HT-29 (cell line): Measurements from ENCODE around the gene RASGRP3. TPM values are rescaled to one million over a fixed set of nuclear protein-coding genes. Genes with fewer than 3 reads are reported as not detected.

Experiments used
- DNase-seq: peaks from one replicate; pipeline ENCODE4 v3.0.0-alpha.2; 2015; ENCODE audit warnings: low spot score
- total RNA-seq: library from RNA; depleted of rRNA; stranded (reverse); fragments of >200 nt; shearing (Covaris generic); gene quantifications from 2 replicates; pipeline ENCODE4 v1.2.3, GENCODE V29; 2014

The RASGRP3 gene
- total RNA-seq, 1 experiment from 2014 or later = 0.41 TPM

DNA sequence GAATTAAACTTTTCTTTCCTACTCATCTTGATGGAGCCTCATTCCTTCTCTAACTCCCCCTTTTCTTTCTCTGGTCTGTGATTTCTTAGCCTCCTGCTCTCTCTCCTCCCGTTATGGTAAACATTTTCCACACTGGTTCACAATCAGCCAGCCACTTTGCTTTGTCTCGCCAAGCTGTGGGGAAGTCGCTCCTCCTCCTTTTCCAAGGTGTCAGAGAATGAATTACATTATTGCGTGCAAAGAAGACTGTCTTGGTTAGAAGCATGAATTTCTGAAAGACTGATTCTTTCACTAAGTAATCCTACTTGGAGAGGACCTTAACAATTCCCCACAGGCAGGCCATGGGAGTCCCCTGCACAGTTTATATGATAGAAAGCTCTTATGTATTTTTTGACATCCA lies 46.1 kb downstream of the RASGRP3 start:
- no peak for DNase-seq

DNA sequence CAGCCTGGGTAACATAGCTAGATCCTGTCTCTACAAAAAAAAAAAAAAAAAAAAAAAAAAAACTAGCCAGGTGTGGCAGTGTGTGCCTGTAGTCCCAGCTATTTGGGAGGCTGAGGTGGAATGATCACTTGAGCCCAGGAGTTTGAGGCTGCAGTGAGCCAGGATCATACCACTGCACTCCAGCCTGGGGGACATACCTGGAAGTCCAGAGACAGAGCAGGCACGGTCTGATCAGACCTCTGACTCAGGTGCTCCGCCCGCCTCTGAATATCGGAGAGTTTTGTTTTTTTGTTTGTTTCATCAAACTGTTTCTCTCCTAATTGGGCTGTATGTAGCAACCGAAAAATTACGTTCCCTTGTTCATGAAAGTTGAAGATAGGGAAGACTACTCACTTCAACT lies 49.2 kb downstream of the RASGRP3 start:
- no peak for DNase-seq

DNA sequence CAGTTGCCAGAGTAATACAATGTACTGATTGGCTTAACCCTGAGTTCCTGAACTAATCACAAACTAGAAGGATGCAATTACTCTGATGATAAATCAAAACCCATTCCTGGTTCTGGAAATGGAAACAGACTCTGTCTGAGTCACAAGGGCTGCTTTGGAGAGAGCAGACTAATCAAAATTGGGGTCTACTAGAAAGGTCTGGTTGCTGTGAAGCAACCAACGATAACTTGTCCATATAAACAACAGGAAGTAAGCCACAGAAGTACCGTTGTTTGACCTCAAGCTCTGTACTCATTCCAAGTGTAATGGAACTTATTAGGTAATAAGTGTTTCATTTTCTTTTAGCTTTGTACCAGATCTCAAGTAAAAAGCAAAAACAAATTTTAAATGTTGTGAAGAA lies 49.7 kb downstream of the RASGRP3 start:
- no peak for DNase-seq

DNA sequence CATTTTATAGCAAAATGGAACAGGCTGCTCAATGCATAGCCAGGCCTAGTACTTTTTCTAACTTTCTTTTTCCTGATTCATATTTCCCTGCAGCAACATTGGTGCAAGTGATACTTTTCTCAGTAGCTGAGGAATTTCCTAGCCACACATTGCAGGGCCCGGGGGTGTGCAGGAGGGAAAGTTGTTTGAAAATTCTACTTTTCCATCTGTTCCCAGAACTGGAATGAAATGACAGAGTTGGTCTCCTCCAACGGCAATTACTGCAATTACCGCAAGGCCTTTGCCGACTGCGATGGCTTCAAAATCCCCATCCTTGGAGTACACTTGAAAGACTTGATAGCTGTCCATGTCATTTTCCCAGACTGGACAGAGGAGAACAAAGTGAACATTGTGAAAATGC lies 50.5 kb downstream of the RASGRP3 start:
- DNase-seq = no peak

DNA sequence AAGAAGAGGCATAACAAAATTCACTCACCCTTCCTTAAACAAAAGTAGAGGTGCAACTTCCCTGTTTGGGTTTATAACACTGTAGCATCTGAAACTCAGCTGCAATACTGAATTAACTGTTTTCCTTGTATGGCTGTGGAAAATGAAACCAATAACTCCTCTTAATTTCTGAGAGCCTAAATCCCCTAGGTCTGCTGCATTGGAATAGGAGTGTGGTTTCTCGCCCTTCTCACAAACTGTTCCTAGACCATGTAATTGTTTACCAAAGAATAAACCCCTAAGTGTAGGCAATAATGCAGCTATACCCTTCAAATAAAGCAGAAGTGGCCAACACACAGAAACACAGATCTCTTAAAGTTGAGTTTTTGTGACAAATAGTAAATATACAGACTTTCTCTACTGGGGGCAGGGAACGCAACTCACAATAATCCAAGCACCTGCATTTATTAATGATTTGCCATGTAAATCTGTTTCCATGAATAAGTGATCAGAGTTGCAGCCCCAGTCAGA lies 52.0 kb downstream of the RASGRP3 start:
- no peak for DNase-seq

DNA sequence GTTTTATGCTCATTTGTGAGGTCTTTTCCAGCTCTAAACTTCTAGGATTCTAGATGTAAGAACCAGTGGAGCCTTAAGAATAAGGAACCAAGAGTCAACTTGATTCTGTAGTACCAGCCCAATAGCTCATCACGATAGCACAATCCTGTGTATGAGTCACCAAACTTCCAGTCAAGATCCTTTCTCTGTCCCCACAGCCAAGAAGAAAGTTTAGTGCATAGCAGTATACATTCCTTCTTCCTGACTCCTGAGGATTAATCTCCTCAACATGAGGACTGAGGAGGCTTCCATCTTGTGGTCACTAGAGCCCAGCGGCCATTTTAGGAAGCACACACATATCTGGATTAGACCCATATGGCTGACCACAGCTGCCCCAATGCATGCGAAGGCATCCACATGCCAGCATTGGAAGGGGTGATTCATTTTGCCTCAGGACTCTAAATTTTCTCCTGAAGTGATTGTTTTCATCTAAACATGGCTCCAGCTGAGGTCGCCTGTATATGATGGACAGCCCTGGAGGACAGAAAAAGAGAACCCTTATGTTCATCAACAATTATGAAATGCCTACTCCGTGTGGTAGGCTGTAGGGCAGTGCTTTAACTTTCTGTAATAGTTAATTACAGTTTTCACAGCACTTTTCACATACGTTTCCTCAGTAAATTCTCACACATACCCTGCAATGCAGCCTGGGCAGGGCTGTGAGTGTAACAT lies 53.5 kb downstream of the RASGRP3 start:
- no peak for DNase-seq

DNA sequence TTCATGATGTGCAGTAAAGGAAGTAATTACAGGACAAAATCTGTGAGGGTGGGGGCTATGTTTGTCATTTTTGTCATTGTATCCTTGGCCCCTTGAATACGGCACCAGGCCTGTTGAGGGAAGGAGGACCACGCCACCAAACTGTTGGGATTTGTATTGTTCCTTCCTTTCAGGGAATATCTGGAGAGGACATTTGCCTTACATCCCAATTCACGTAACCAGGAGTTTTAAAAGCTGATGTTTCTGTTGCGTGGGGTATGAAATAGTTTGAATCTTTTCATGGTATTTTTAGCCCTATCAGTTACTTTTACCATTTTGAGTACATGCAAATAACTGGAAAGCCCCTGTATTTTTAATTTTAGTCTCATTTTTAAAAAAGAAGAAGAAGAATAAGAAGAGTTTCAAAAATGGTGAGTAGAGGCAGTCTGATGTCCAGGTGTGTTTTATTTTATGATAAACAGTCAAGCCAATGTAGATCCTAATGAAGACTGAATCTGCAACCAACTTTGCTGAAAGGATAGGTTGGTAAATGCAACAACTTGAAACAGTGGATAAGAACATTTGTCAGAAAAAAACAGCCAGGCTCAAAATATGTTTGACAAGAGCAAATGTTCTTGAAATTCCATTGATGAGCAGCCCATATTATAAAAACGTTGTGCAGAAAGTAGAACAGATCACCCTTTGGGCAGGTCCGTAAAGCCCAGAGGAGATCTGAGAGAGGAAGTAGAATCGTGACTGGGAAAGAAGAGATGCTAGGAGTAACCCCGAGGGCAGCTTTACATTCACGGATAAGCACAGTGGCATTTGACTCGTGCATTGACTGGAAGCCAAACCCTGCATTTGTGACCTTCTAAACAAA lies 54.5 kb downstream of the RASGRP3 start:
- no peak for DNase-seq

DNA sequence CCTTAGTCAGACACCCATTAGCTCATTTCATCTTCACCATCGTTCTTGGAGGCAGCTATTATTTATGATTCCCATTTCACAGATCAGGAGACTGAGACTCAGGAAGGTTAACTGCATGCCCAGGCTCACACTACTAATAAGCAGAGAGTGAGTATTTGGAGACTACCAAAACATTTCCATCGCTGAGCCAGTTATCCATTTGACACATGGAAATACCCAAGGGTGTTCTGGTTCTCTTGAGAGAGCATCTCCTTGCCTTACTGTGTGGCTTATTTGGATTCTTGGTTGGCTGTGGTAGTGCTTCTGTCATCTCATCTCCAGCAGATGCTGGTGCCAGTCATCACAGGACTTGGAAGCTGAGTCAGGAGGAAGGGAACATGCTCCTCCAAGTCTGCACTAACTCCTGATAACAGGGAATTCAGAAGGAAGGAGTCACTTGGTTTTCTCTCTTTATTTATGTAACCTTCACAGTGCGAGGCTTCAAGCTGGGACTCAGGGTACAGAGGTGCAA lies 55.2 kb downstream of the RASGRP3 start:
- no peak for DNase-seq

DNA sequence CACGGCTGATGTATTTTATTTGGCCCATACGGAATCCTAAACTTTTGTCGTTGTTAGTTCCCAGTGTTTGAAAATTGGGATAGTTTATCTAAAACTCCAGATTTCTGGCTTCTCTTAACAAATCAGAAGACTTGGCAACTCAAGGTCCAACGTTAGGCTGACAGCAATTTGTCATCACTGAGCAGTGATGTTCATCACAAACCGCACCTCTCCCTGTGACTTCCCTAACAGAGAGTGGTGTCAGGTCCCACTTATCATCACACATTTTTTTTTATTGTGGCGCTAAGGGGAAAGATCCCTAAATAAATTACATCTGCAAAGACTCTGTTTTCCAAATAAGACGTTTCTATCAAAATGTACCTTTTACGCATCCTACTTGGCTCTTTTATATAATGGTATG lies 55.7 kb downstream of the RASGRP3 start:
- no peak for DNase-seq

DNA sequence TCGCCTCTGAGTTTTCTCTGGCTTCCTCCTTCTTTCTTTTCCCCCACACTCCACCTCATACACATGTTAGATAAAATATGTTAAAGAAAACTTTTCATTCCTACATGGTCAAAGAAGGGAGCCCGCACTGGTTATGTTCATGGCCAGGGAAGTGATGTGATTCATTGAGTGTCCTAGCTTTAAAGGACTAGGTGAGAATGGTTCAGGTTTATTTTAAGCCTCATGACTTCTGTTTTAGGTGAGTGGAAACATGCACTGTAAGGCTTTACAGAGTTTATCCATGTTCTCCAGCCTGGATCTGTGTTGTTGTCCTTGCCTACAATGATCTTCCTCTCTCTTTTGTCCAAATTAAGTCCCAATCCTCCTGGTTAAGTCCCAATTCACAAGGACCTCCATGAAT lies 56.5 kb downstream of the RASGRP3 start:
- DNase-seq = no peak

DNA sequence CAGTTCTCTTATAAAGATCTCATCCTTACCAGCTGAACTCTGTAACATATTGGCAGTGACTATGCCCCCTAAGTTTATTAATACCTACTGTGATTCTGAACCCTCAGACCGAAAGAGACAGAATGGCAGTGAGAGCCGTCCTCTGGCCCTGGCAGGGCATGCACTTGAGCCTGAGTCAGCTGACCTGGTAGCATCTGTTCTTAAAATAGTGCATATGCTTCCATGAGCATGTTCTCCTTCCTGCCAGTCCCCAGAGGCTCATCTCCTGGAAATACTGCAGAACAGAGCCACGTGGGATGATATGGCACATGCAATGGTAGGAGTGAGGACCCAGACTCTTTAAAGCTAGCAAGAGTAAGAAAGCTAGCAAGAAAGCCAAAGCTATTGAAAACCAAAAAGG lies 59.0 kb downstream of the RASGRP3 start:
- DNase-seq = no peak

DNA sequence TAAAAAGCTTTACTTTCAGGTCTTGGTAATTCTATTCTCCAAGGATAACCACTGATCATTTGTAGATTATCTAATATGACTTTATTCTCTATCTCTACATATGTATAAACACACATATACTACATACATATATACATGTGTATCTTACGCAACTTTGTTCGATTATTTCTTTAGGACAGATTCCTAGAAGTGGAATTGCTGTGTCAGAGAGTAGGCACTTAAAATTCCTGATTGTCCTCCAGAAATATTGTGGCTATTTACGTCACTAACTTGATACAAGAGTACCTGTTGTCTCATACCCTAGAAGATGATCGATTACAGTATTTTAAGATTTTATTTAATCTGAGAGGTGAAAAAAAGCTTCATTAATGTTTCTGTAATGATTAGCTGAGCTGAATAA lies 64.8 kb downstream of the RASGRP3 start:
- DNase-seq = no peak

DNA sequence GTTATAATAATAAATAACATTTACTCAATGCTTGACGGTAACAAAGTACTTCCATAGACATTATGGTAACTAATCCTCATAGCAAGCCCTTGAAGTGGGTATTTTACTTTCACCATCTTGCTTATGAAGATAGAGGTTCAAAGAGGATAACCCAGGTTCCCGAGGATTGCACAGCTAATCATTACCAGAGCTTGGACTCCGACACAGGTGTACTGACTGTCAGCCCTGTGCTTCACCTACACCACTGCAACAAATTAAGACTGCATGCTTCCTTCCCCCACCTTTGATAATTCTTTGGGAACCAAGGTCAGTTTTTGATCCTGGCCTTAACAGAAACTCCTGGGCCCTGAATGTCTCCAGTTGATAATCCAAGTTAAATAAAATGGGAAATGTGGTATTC lies 73.8 kb downstream of the RASGRP3 start:
- DNase-seq = no peak

DNA sequence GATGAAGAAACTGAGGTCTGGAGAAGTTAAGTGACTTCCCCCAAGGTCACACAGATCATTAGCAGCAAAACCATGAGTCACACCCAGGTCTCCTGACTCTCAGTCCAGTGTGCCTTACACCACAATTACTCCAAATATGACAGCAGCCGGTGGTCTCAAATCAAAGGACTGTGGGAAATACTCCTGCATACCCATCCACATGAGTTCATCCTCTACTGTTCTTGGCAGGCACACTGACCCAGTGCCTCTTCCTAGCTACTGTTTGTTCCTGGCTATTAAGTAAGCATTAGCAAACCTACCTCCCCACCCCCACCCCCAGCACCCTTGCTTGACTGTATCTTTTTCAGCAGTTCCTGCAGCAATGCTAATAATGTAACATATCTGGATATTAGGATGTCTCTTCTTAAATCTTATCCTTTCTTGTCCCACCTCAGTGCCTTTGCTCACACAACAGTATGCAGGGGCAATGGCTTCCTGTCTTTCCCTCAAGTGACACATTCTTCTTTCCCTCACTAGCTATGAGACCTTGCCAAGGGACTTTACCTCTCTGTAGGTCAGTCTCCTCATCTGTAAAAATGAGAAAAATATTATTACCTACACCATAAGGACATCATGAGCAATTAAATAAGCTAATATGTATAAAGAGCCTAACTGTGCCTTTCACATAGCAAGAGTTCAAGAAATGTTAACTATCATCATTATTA lies 76.5 kb downstream of the RASGRP3 start:
- DNase-seq = no peak

DNA sequence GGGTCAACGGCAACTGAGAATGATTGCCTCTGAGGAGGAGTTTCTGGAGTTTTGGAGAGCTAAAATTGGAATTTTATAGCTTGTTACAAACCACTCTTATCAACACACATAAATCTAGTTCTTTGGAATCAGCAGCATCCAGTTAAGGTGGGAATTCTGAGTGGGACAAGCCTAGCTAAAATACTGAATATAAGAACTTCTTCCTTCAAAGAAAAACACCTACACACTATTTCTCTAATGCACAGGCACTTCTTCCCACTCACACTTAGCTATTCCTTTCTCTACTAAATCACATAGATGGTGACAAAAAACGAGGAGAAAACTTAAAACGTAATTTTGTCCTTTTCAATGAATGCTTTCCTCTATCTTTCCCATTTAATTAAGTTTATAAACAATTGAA lies 79.2 kb downstream of the RASGRP3 start:
- DNase-seq = no peak

DNA sequence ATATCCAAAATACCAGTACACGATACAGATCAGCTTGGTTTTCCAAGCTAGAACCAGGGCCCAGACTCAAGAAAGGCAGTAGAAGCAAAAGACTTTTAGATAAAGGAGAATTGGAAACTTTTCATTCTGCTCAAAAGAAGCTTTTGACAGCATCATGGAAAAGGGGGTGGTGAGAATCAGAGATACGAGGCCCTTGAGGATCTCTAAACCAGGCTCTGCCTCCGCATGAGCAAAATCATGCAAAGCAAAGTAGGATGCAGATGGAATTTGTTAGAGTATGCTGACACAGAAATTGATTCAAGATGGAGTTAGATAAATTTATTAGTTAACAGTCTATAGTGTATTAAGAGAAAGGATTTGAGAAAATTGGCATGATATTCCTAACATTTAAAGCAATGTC lies 82.9 kb downstream of the RASGRP3 start:
- no peak for DNase-seq

DNA sequence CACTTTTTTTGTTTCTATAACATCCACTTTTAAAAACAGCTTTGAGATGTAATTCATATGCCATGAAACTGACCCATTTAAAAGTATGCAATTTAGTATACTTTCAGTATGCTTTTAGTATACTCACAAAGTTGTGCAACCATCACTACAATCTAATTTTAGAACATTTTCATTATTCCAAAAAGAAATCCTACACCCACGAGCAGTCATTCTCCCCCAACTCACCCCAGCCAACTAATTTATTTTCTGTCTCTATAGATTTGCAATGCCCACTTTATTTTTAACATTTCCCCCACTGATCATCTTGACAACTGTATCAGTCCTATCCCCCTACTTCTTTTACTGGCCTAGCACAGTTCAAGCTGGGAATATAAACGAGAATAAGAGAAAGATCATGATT lies 83.6 kb downstream of the RASGRP3 start:
- no peak for DNase-seq

DNA sequence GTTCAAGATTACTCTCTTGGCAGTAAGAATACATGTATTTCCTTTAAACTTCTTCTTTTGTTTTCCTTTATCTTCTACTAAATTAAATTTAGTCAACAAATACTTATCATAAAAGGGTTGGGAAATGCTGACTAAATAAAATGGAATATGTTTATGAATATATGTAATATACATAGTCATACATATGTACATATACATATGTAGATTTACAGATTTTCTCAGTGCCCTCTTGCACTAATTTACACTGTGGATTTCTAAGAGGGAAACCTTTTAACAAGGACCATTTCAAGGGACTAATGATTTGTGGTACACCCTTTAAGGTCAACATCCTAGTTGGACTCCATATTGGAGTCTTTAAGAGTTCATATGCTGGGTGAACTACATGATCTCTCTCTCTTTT lies 85.4 kb downstream of the RASGRP3 start:
- DNase-seq = no peak

DNA sequence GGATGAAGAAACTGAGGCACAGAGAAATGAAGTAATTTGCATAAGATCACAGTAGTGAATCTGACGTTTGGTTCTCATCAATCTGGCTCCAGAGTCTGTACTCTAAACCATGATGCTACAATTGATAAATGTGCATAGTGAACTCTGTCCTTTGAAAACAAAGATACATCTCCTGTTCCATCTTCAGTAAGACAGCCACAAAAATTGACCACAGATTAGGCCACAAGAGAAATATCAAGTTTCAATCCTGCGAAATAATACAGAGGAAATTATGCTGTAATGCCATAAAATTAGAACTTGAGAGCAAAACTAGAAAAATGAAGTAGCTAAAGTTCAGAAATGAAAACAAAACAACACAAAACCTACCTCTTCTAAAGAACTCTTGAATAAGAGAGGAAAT lies 94.2 kb downstream of the RASGRP3 start:
- no peak for DNase-seq

DNA sequence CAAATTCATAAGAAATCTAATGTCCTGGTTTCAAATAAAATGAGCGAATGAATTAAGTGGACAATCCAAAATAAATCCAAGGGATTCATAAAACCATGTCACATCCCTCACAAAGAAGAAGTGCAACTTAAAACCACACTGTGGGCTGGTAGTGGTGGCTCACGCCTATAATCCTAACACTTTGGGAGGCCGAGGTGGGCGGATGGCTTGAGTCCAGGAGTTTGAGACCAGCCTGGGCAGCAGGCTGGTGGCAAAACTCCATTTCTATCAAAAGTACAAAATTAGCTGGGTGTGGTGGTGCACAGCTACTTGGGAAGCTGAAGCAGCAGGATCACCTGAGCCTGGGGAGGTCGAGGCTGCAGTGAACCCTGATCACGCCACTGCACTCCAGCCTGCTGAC lies 97.2 kb downstream of the RASGRP3 start:
- no peak for DNase-seq

DNA sequence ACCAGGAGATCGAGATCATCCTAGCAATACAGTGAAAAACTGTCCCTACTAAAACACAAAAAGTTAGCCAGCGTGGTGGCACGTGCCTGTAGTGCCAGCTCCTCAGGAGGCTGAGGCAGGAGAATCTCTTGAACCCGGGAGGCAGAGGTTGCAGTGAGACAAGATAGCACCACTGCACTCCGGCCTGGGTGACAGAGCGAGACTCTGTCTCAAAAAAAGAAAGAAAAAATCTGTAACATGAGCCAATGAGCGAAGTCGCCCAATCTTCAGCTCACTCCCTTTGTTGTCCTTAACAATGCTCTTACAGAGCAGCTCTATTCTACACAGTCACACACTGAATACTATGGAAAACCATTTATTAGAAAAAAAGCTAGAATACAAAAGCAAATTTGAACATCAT lies 100.6 kb downstream of the RASGRP3 start:
- no peak for DNase-seq

DNA sequence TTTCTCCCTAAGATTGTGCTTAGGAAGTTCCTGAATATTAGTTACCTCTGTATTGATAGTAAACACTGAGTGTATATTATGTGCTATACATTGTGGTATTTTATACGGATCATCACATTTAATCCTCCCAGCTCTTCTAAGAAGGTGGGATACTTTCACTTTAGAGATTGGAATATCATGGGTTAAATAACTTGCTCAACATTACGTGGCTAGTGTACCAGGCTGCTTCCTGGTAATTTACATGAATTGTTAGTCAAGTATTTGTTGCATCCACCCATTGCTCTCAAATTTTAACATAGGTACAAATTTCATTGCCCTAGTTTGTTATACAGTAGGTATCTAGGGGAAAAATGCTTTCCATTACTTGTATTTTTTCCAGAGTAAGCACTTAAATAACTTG lies 101.2 kb downstream of the RASGRP3 start:
- no peak for DNase-seq
